ENCODE data around the gene RASSF8. TPM values are rescaled to one million over a fixed set of nuclear protein-coding genes. Genes with fewer than 3 reads are reported as not detected.

Gene RASSF8
- total RNA-seq, 1 donor from 2014 or later = 85.7 TPM

- Histone ChIP-seq H3K4me1 (peaks cover 10% of the 10 kb centered on the region), H3K4me3 (no peak overlapping the region), H3K36me3 (no peaks in the 10 kb centered on the region), H3K9me3 (no peaks in the 10 kb centered on the region), H3K27ac (no peak overlapping the region), H3K27me3 (no peaks in the 10 kb centered on the region)
- ATAC-seq (peak; percentile 91), DNase-seq (no peak)
- TF ChIP-seq CTCF (IDR thresholded peaks at IDR 0.05) = no peak
- intact Hi-C loops (cut with DNase I) = no loop called here
These were observed 21.1 kb downstream of the RASSF8 start for GRCh38 chr12:25979563-25979962.

- no peak for ATAC-seq
- intact Hi-C loops (cut with DNase I) = no loop called here
- DNase-seq = no peak
- Histone ChIP-seq H3K4me1 (peaks cover 10% of the 10 kb centered on the region), H3K36me3 (no peaks in the 10 kb centered on the region), H3K27me3 (no peaks in the 10 kb centered on the region), H3K4me3 (no peak overlapping the region), H3K9me3 (no peaks in the 10 kb centered on the region), H3K27ac (no peak overlapping the region)
- no peak for TF ChIP-seq CTCF (IDR thresholded peaks at IDR 0.05)
These were observed 21.6 kb downstream of the RASSF8 start for GRCh38 chr12:25980035-25980434.

- DNase-seq = no peak
- Histone ChIP-seq H3K27me3 (no peaks in the 10 kb centered on the region), H3K27ac (no peak overlapping the region), H3K4me1 (peaks cover 10% of the 10 kb centered on the region), H3K4me3 (no peak overlapping the region), H3K9me3 (no peaks in the 10 kb centered on the region), H3K36me3 (no peaks in the 10 kb centered on the region)
- TF ChIP-seq CTCF (IDR thresholded peaks at IDR 0.05) = no peak
- no peak for ATAC-seq
- intact Hi-C loops (cut with DNase I) = no loop called here
These were observed 23.1 kb downstream of the RASSF8 start for GRCh38 chr12:25981597-25981996.

GRCh38 chr12:25982416-25982815 is 23.9 kb downstream of the RASSF8 start:
- Histone ChIP-seq H3K36me3 (no peaks in the 10 kb centered on the region), H3K4me3 (no peak overlapping the region), H3K27ac (no peak overlapping the region), H3K4me1 (peaks cover 10% of the 10 kb centered on the region), H3K27me3 (no peaks in the 10 kb centered on the region), H3K9me3 (no peaks in the 10 kb centered on the region)
- no peak for ATAC-seq
- intact Hi-C loops (cut with DNase I) = no loop called here
- DNase-seq = no peak
- TF ChIP-seq CTCF (IDR thresholded peaks at IDR 0.05) = no peak

- no peak overlapping the region for H3K27ac ChIP-seq
- H3K36me3 ChIP-seq = no peaks in the 10 kb centered on the region
- peaks cover 10% of the 10 kb centered on the region for H3K4me1 ChIP-seq
- H3K4me3 ChIP-seq = no peak overlapping the region
- DNase-seq (no peak), ATAC-seq (no peak)
- no peak for TF ChIP-seq CTCF (IDR thresholded peaks at IDR 0.05)
- no peaks in the 10 kb centered on the region for H3K9me3 ChIP-seq
- H3K27me3 ChIP-seq = no peaks in the 10 kb centered on the region
- intact Hi-C loops (cut with DNase I) = no loop called here
These were observed 25.1 kb downstream of the RASSF8 start for GRCh38 chr12:25983625-25984024.

- no peaks in the 10 kb centered on the region for H3K9me3 ChIP-seq
- ATAC-seq (no peak), DNase-seq (no peak)
- no peak overlapping the region for H3K27ac ChIP-seq
- H3K4me3 ChIP-seq = no peak overlapping the region
- intact Hi-C loops (cut with DNase I) = no loop called here
- peaks cover 10% of the 10 kb centered on the region for H3K4me1 ChIP-seq
- no peak for TF ChIP-seq CTCF (IDR thresholded peaks at IDR 0.05)
- no peaks in the 10 kb centered on the region for H3K36me3 ChIP-seq
- H3K27me3 ChIP-seq = no peaks in the 10 kb centered on the region
These were observed 26.3 kb downstream of the RASSF8 start for GRCh38 chr12:25984759-25985158.
